Uterus (tissue), 2 donors: Measurements from ENCODE around the gene LHX6.

ENCODE experiments used
- POLR2A ChIP-seq, 2 donors: fragments of 450-650 bp; IDR thresholded peaks; one replicate each; pipeline ENCODE4 v1.6.1; 2016; ENCODE audit warnings: antibody characterized with exemption in 2 of 2, mild to moderate bottlenecking in 1 of 2, moderate library complexity in 1 of 2
- TF ChIP-seq, protein P1 (sequence below), 4 experiments: fragments of 200-600 bp in 2 of 4; fragments of 450-650 bp in 2 of 4; sonication (generic) in 2 of 4; IDR thresholded peaks; one replicate each; pipeline ENCODE4 v1.5.1; 2016 to 2019; ENCODE audit warnings: antibody characterized with exemption in 4 of 4, mild to moderate bottlenecking in 2 of 4, moderate library complexity in 1 of 4

DNA sequence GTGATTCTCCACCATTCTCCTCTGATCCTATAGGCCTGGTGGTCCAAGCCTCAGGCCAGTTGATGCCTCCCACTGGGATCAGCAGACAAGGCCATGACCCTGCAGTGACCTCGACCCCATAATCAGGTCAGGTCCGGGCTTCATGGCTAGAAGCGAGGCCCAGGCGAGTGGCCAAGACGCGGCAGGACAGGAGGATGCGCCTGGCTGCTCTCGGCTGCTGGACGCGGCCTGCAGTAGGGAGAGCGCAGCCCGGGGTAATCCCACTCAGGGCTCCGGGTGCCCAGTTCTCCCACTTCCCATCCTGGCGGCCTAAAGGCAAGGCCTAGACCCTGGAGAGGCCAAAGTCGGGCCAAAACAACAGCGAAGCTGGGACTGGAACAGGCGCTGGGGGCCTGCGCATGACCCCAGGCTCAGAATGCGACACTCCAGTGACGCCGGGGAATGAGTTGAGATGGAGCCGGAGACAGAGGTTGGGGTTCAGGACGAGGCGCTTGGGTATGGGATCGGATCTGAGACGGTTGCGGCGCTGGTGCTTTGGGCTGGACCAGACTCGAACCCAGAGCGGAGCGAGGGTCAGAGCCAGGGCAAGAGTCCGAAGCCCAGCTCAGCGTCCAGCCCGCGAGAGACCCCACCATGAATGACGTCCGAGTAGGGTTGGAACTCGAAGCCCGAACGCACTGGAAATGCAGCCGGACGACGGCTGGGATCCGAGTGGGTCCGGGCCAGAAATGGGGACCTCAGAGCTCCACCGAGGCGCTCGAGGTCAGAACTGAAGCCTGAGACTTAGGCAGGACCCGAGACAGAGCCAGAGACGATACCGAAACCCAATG, 3.2 kb downstream of the LHX6 start:
- TF ChIP-seq, protein P1, sequence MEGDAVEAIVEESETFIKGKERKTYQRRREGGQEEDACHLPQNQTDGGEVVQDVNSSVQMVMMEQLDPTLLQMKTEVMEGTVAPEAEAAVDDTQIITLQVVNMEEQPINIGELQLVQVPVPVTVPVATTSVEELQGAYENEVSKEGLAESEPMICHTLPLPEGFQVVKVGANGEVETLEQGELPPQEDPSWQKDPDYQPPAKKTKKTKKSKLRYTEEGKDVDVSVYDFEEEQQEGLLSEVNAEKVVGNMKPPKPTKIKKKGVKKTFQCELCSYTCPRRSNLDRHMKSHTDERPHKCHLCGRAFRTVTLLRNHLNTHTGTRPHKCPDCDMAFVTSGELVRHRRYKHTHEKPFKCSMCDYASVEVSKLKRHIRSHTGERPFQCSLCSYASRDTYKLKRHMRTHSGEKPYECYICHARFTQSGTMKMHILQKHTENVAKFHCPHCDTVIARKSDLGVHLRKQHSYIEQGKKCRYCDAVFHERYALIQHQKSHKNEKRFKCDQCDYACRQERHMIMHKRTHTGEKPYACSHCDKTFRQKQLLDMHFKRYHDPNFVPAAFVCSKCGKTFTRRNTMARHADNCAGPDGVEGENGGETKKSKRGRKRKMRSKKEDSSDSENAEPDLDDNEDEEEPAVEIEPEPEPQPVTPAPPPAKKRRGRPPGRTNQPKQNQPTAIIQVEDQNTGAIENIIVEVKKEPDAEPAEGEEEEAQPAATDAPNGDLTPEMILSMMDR (IDR thresholded peaks at IDR 0.05): no peak
- TF ChIP-seq POLR2A (IDR thresholded peaks at IDR 0.05): no peak
